Breast epithelium (tissue), 3 donors: ENCODE data around the gene TMSB10.

Source experiments
- POLR2A ChIP-seq: fragments of 450-650 bp; IDR thresholded peaks from one replicate; pipeline ENCODE4 v1.6.1; 2016; ENCODE audit warnings: antibody characterized with exemption, mild to moderate bottlenecking, moderate library complexity
- POLR2AphosphoS5 ChIP-seq, 3 donors: sonication (generic); formaldehyde crosslinking; IDR thresholded peaks; one replicate each; pipeline ENCODE4 v1.6.1; 2017; ENCODE audit warnings: antibody characterized with exemption in 3 of 3
- TF ChIP-seq, protein P1 (sequence below), 3 donors: fragments of 450-650 bp; IDR thresholded peaks; one replicate each; pipeline ENCODE4 v1.5.1; 2016 to 2017; ENCODE audit warnings: antibody characterized with exemption in 3 of 3, mild to moderate bottlenecking in 3 of 3, moderate library complexity in 3 of 3

GRCh38 chr2:84908948-84909713 lies 3.7 kb downstream of the TMSB10 start:
- TF ChIP-seq, protein P1, sequence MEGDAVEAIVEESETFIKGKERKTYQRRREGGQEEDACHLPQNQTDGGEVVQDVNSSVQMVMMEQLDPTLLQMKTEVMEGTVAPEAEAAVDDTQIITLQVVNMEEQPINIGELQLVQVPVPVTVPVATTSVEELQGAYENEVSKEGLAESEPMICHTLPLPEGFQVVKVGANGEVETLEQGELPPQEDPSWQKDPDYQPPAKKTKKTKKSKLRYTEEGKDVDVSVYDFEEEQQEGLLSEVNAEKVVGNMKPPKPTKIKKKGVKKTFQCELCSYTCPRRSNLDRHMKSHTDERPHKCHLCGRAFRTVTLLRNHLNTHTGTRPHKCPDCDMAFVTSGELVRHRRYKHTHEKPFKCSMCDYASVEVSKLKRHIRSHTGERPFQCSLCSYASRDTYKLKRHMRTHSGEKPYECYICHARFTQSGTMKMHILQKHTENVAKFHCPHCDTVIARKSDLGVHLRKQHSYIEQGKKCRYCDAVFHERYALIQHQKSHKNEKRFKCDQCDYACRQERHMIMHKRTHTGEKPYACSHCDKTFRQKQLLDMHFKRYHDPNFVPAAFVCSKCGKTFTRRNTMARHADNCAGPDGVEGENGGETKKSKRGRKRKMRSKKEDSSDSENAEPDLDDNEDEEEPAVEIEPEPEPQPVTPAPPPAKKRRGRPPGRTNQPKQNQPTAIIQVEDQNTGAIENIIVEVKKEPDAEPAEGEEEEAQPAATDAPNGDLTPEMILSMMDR (IDR thresholded peaks at IDR 0.05), result no peak
- TF ChIP-seq POLR2AphosphoS5 (IDR thresholded peaks at IDR 0.05) (no peak), POLR2A (no peak)
